Mesothelial cell of epicardium (in vitro differentiated cells): Measurements from ENCODE around the gene NME4. TPM values are rescaled to one million over a fixed set of nuclear protein-coding genes. Genes with fewer than 3 reads are reported as not detected.

Experiments used
- DNase-seq, 2 experiments: peaks; one replicate each; pipeline ENCODE4 v3.0.0; 2021; ENCODE audit warnings: low spot score in 2 of 2; ENCODE audit not compliant: unreplicated experiment in 2 of 2
- H3K27ac Mint-ChIP-seq: 2 replicates; pipeline ENCODE4 v1.8.0; 2021; ENCODE audit warnings: mixed read lengths
- H3K27me3 Mint-ChIP-seq: 2 replicates; pipeline ENCODE4 v1.8.0; 2021; ENCODE audit warnings: low read depth, mixed read lengths
- H3K36me3 Mint-ChIP-seq: 2 replicates; pipeline ENCODE4 v1.8.0; 2021; ENCODE audit warnings: mixed read lengths
- H3K4me1 Mint-ChIP-seq: 2 replicates; pipeline ENCODE4 v1.8.0; 2021; ENCODE audit warnings: mixed read lengths
- H3K4me3 Mint-ChIP-seq: 2 replicates; pipeline ENCODE4 v1.8.0; 2021; ENCODE audit warnings: mild to moderate bottlenecking, moderate library complexity, mixed read lengths
- H3K9me3 Mint-ChIP-seq: 2 replicates; pipeline ENCODE4 v1.8.0; 2021; ENCODE audit warnings: mixed read lengths
- total RNA-seq: library from RNA; stranded (reverse); gene quantifications from 3 replicates; pipeline ENCODE4 v1.2.1, GENCODE V29; 2021
- TF ChIP-seq, protein P1 (sequence below): fragments of 200-600 bp; sonication (generic); IDR thresholded peaks from one replicate; pipeline ENCODE4 v1.5.0; 2021; ENCODE audit warnings: antibody characterized with exemption; ENCODE audit not compliant: unreplicated experiment

Gene NME4
- total RNA-seq, 1 donor from 2014 or later, result 252 TPM

- Mint-ChIP-seq H3K4me1 (peaks cover 9% of the 10 kb centered on the region), H3K27me3 (no peaks in the 10 kb centered on the region), H3K4me3 (peak within 1 kb of the TSS; percentile 83), H3K9me3 (no peaks in the 10 kb centered on the region), H3K27ac (peak within 1 kb of the TSS; percentile 89), H3K36me3 (peaks cover 4% of the 10 kb centered on the region)
- TF ChIP-seq, protein P1, sequence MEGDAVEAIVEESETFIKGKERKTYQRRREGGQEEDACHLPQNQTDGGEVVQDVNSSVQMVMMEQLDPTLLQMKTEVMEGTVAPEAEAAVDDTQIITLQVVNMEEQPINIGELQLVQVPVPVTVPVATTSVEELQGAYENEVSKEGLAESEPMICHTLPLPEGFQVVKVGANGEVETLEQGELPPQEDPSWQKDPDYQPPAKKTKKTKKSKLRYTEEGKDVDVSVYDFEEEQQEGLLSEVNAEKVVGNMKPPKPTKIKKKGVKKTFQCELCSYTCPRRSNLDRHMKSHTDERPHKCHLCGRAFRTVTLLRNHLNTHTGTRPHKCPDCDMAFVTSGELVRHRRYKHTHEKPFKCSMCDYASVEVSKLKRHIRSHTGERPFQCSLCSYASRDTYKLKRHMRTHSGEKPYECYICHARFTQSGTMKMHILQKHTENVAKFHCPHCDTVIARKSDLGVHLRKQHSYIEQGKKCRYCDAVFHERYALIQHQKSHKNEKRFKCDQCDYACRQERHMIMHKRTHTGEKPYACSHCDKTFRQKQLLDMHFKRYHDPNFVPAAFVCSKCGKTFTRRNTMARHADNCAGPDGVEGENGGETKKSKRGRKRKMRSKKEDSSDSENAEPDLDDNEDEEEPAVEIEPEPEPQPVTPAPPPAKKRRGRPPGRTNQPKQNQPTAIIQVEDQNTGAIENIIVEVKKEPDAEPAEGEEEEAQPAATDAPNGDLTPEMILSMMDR, result peak; percentile 37
- DNase-seq, result peak; percentile 100
Observed at GRCh38 chr16:352547-353403, 44.2 kb upstream of the NME4 start, which contains the start of gene AXIN1. Gene AXIN1 (minus strand): TSS chr16:352723. CDS start chr16:347025, 5,698 bp downstream.

- TF ChIP-seq, protein P1, result no peak
- peaks cover 4% of the 10 kb centered on the region for H3K36me3 Mint-ChIP-seq
- H3K9me3 Mint-ChIP-seq, result no peaks in the 10 kb centered on the region
- H3K4me3 Mint-ChIP-seq, result peak overlapping the region; percentile 50
- no peak for DNase-seq
- H3K27me3 Mint-ChIP-seq, result no peaks in the 10 kb centered on the region
- peak overlapping the region; percentile 2 for H3K27ac Mint-ChIP-seq
- H3K4me1 Mint-ChIP-seq, result peaks cover 9% of the 10 kb centered on the region
Observed at GRCh38 chr16:353404-354290, 43.4 kb upstream of the NME4 start.

DNA sequence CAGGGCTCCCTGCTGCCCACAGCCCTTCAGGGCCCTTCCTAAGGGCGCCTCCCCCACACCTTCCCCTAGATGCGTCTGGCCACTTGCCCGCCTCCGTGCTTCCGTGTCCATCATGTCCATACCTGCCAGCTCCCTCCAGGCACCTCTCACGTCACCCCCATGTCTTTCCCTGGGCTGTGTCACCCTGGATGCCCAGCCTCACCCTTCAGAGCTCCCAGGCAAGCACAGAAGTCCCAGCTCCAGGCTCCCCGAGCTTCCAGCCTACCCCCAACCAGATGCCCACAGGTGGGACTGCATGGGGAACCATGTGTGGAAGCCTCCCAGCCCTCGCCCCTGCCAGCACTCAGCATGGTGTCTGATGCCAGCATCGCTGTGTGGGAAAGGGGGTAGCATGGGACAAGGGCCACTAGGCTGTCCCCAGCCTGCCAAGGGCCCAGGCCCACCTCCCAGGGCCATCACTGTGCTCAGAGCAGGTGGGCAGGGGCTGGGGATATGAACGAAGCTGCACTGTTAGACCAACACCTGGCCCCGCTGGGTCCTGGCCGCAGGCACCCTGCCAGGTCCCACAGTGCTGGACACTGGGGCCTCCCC is 42.6 kb upstream of the NME4 start:
- TF ChIP-seq, protein P1, result no peak
- Mint-ChIP-seq H3K27ac (peak overlapping the region; percentile 2), H3K36me3 (peaks cover 4% of the 10 kb centered on the region), H3K9me3 (no peaks in the 10 kb centered on the region), H3K27me3 (no peaks in the 10 kb centered on the region), H3K4me1 (peaks cover 9% of the 10 kb centered on the region), H3K4me3 (peak overlapping the region; percentile 43)
- no peak for DNase-seq

- no peaks in the 10 kb centered on the region for H3K27me3 Mint-ChIP-seq
- no peak for DNase-seq
- H3K9me3 Mint-ChIP-seq, result no peaks in the 10 kb centered on the region
- no peak overlapping the region for H3K27ac Mint-ChIP-seq
- TF ChIP-seq, protein P1, result no peak
- no peak overlapping the region for H3K4me3 Mint-ChIP-seq
- H3K36me3 Mint-ChIP-seq, result peaks cover 4% of the 10 kb centered on the region
- H3K4me1 Mint-ChIP-seq, result peaks cover 9% of the 10 kb centered on the region
Observed at GRCh38 chr16:354971-355461, 42.0 kb upstream of the NME4 start.

DNA sequence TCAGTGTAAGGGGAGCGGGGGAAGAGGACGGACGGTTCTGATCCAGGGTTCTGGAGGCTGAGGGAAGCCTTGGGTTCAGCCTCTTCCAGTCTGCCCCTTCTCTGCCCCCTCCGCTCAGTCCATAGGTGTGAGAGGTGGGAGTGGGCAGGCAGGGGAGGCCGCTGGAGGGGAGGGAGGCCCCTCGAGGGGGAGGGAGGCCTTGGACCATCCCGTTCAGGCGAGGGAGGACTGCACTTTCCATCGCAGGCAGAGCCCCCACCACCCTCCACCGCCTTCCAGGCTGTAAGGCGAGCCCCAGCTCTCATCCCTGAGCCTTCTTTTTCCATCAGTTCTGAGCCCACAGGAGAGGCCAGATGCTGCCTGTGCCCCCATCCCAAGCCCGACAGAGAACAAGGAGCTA is 40.3 kb upstream of the NME4 start:
- Mint-ChIP-seq H3K36me3 (no peaks in the 10 kb centered on the region), H3K4me3 (no peak overlapping the region), H3K27me3 (no peaks in the 10 kb centered on the region)

More for the DNA sequence above, 40.3 kb upstream of the NME4 start:
- no peaks in the 10 kb centered on the region for H3K9me3 Mint-ChIP-seq
- DNase-seq, result no peak
- H3K27ac Mint-ChIP-seq, result no peak overlapping the region
- H3K4me1 Mint-ChIP-seq, result no peaks in the 10 kb centered on the region
- TF ChIP-seq, protein P1, result no peak
